Keratinocyte (primary cell): ENCODE results near the gene PCGF3. TPM values are rescaled to one million over a fixed set of nuclear protein-coding genes. Genes with fewer than 3 reads are reported as not detected.

ENCODE experiments used
- DNase-seq: peaks from one replicate; pipeline ENCODE4 v3.0.0-alpha.2; 2011; ENCODE audit warnings: low read depth, missing footprints, low spot score
- FAIRE-seq: peaks from 2 replicates; lab custom pipeline; 2011; peaks lifted over from hg19 to GRCh38; lab: Jason Lieb, UNC
- H2AFZ ChIP-seq: 2 replicates; pipeline ENCODE4 v1.6.0; 2012; ENCODE audit warnings: low read length, control low read depth, inconsistent platforms; ENCODE audit not compliant: control insufficient read depth
- H3K27ac ChIP-seq: 2 replicates; pipeline ENCODE4 v1.5.1; 2011; ENCODE audit warnings: low read length; ENCODE audit not compliant: control insufficient read depth, insufficient read depth
- H3K27me3 ChIP-seq: 3 replicates; pipeline ENCODE4 v1.6.0; 2011; ENCODE audit warnings: low read length; ENCODE audit not compliant: control insufficient read depth, insufficient read depth; ENCODE audit errors: extremely low read depth
- H3K36me3 ChIP-seq, 2 experiments: 2 replicates in 1 of 2; 3 replicates in 1 of 2; pipeline ENCODE4 v1.5.1; 2011; ENCODE audit warnings: low read length in 2 of 2, mild to moderate bottlenecking in 1 of 2; ENCODE audit not compliant: control insufficient read depth in 2 of 2, insufficient read depth in 2 of 2; ENCODE audit errors: extremely low read depth in 1 of 2
- H3K4me1 ChIP-seq: 3 replicates; pipeline ENCODE4 v1.5.1; 2011; ENCODE audit warnings: low read length; ENCODE audit not compliant: control insufficient read depth, insufficient read depth; ENCODE audit errors: extremely low read depth
- H3K4me2 ChIP-seq: 3 replicates; pipeline ENCODE4 v1.6.0; 2011; ENCODE audit warnings: low read depth, low read length; ENCODE audit not compliant: control insufficient read depth, insufficient read depth; ENCODE audit errors: extremely low read depth
- H3K4me3 ChIP-seq, 3 experiments: fragments of 200-600 bp in 1 of 3; sonication (generic) in 1 of 3; 2 replicates in 2 of 3; 3 replicates in 1 of 3; pipeline ENCODE4 v1.5.1; 2011 to 2016; ENCODE audit warnings: low read length in 3 of 3, mild to moderate bottlenecking in 3 of 3, control low read depth in 2 of 3, inconsistent platforms in 1 of 3, low read depth in 1 of 3, mixed read lengths in 1 of 3, mixed run types in 1 of 3, moderate library complexity in 1 of 3; ENCODE audit not compliant: control insufficient read depth in 2 of 3, insufficient read depth in 2 of 3; ENCODE audit errors: extremely low read depth in 1 of 3
- H3K79me2 ChIP-seq: 2 replicates; pipeline ENCODE4 v1.6.0; 2012; ENCODE audit warnings: low read length; ENCODE audit not compliant: control insufficient read depth, insufficient read depth
- H3K9ac ChIP-seq: 3 replicates; pipeline ENCODE4 v1.6.0; 2011; ENCODE audit warnings: low read length; ENCODE audit not compliant: control insufficient read depth, insufficient read depth; ENCODE audit errors: extremely low read depth
- H3K9me1 ChIP-seq: 3 replicates; pipeline ENCODE4 v1.6.0; 2011; ENCODE audit warnings: low read length; ENCODE audit not compliant: control insufficient read depth, insufficient read depth; ENCODE audit errors: extremely low read depth
- H3K9me3 ChIP-seq: 2 replicates; pipeline ENCODE4 v1.5.1; 2012; ENCODE audit warnings: low read depth, low read length; ENCODE audit not compliant: control insufficient read depth
- H4K20me1 ChIP-seq: 3 replicates; pipeline ENCODE4 v1.6.0; 2011; ENCODE audit warnings: low read length; ENCODE audit not compliant: control insufficient read depth, insufficient read depth; ENCODE audit errors: extremely low read depth
- CTCF ChIP-seq, 3 experiments: IDR thresholded peaks in 1 of 3; conservative IDR thresholded peaks in 1 of 3; optimal IDR thresholded peaks in 1 of 3; 2 replicates in 2 of 3; 3 replicates in 1 of 3; pipeline versions ENCODE3 to v1.5.1; 2011; ENCODE audit warnings: low read length in 3 of 3, mild to moderate bottlenecking in 3 of 3, moderate library complexity in 2 of 3, control low read depth in 1 of 3, inconsistent platforms in 1 of 3; ENCODE audit not compliant: insufficient read depth in 2 of 3; ENCODE audit errors: extremely low read depth in 1 of 3
- EZH2 ChIP-seq: IDR thresholded peaks from one replicate; pipeline ENCODE4 v1.6.1; 2012; ENCODE audit warnings: inconsistent platforms, mild to moderate bottlenecking, low read length, moderate library complexity
- dilution Hi-C: fragments of 300-500 bp; cut with MboI; formaldehyde crosslinking; loops from one replicate; pipeline ENCODE4 v1.7.0; 2020; ENCODE audit warnings: low sequenced_read_pairs; ENCODE audit not compliant: extremely low pct_ligation_motif_present
- polyA plus RNA-seq, 5 experiments: library from polyadenylated mRNA; depleted of rRNA in 3 of 5; stranded (reverse) in 3 of 5; stranded (forward) in 1 of 5; unstranded in 1 of 5; fragments of >200 nt; gene quantifications; 1 replicate in 1 of 5; 2 replicates in 3 of 5; 3 replicates in 1 of 5; pipeline versions ENCODE4 v1.2.1 to v1.2.3, GENCODE V29; 2011 to 2012; ENCODE audit warnings: missing spikeins in 2 of 5, low read depth in 1 of 5, low replicate concordance in 1 of 5

PCGF3 gene
- polyA plus RNA-seq, 1 donor (not counting 4 experiments of a cell fraction or from before 2014, with no cell fraction given), result 40.1 TPM

DNA sequence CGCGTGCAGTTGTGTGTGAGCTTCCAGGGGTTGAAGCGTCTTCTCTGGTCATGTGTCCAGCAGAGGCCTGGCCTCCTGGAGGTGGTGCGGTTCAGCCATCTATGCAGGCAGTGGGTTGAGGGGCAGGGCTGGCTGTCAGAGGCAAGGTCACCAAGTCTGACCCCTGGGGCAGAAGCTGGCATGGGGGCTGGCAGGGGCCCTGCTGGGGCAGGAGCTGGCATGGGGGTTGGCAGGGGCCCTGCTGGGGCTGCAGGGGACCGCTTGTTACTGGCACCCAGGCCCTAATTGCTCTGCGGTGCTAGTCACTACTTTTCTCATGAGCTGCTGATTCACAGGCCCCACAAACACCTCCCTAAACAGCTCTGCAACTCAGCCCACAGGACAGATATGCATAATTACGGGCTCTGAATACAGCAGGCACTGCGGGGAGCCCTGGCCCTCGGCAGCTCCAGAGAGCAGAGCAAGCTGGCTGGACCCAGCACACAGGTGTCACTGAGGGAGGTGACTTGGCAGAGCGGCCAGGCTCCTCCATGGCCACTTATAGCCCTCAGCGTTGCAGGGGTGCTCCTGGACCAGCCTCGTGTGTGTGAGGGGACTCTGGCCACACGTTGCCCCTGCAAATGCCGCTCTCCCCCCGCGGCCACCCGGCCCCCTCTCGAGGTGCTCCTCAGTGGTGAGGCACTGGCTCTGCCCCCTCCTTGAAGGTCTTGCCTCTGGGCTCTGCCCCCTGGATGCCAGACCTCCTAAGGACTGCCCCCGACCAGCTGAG is 87.6 kb downstream of the PCGF3 start:
- DNase-seq (no peak), FAIRE-seq (no peak)
- Histone ChIP-seq H2AFZ (no peak overlapping the region), H3K79me2 (no peaks in the 10 kb centered on the region), H3K9me3 (no peaks in the 10 kb centered on the region), H4K20me1 (no peaks in the 10 kb centered on the region), H3K4me1 (no peaks in the 10 kb centered on the region), H3K4me3 (no peak overlapping the region), H3K36me3 (no peaks in the 10 kb centered on the region), H3K27ac (no peak overlapping the region), H3K9me1 (no peaks in the 10 kb centered on the region), H3K4me2 (no peak overlapping the region), H3K27me3 (peaks cover 50% of the 10 kb centered on the region), H3K9ac (no peak overlapping the region)
- dilution Hi-C loops, result no loop called here
- TF ChIP-seq EZH2 (no peak), CTCF (optimal IDR thresholded peaks at IDR 0.05 in 1 of 3, IDR thresholded peaks at IDR 0.05 in 1 of 3, conservative IDR thresholded peaks at IDR 0.05 in 1 of 3; ENCODE audit: extremely low read depth in 1 of 3, insufficient read depth in 2 of 3, low read length in 3 of 3) (no peak)

GRCh38 chr4:793941-794621 is 88.4 kb downstream of the PCGF3 start:
- no peak for FAIRE-seq

More at GRCh38 chr4:793941-794621, 88.4 kb downstream of the PCGF3 start:
- Histone ChIP-seq H3K9ac (no peak overlapping the region), H3K9me3 (no peaks in the 10 kb centered on the region), H2AFZ (no peak overlapping the region), H3K36me3 (no peaks in the 10 kb centered on the region), H3K4me1 (peaks cover 3% of the 10 kb centered on the region), H3K4me2 (no peak overlapping the region), H3K27ac (no peak overlapping the region), H3K4me3 (no peak overlapping the region), H3K79me2 (no peaks in the 10 kb centered on the region), H3K9me1 (no peaks in the 10 kb centered on the region), H4K20me1 (no peaks in the 10 kb centered on the region), H3K27me3 (peaks cover 50% of the 10 kb centered on the region)
- DNase-seq, result no peak
- dilution Hi-C loops, result no loop called here
- TF ChIP-seq CTCF (optimal IDR thresholded peaks at IDR 0.05 in 1 of 3, IDR thresholded peaks at IDR 0.05 in 1 of 3, conservative IDR thresholded peaks at IDR 0.05 in 1 of 3; ENCODE audit: extremely low read depth in 1 of 3, insufficient read depth in 2 of 3, low read length in 3 of 3) (no peak), EZH2 (no peak)
